GM23248 (cell line): ENCODE data around the gene KREMEN2. TPM values are rescaled to one million over a fixed set of nuclear protein-coding genes. Genes with fewer than 3 reads are reported as not detected.

Source experiments
- DNase-seq: peaks from one replicate; pipeline ENCODE4 v3.0.0-alpha.2; 2015
- H2AFZ ChIP-seq: fragments of 200-600 bp; sonication (generic); 2 replicates; pipeline ENCODE4 v1.6.1; 2016; ENCODE audit warnings: antibody characterized with exemption
- H3F3A ChIP-seq: fragments of 200-600 bp; sonication (generic); 2 replicates; pipeline ENCODE4 v1.6.1; 2016; ENCODE audit warnings: mild to moderate bottlenecking, antibody characterized with exemption, mixed run types; ENCODE audit not compliant: insufficient read depth
- H3K27ac ChIP-seq: fragments of 200-600 bp; sonication (generic); 2 replicates; pipeline ENCODE4 v1.5.1; 2016; ENCODE audit warnings: mild to moderate bottlenecking
- H3K27me3 ChIP-seq: fragments of 200-600 bp; sonication (generic); replicated peaks from 2 replicates; pipeline ENCODE4 v1.6.1; 2016; ENCODE audit warnings: mild to moderate bottlenecking; ENCODE audit not compliant: insufficient read depth
- H3K36me3 ChIP-seq: fragments of 200-600 bp; sonication (generic); 2 replicates; pipeline ENCODE4 v1.6.1; 2016; ENCODE audit warnings: low read depth, mild to moderate bottlenecking
- H3K4me1 ChIP-seq: fragments of 200-600 bp; sonication (generic); 2 replicates; pipeline ENCODE4 v1.6.1; 2016; ENCODE audit warnings: mild to moderate bottlenecking; ENCODE audit not compliant: insufficient read depth
- H3K4me2 ChIP-seq: fragments of 200-600 bp; sonication (generic); one replicate; pipeline ENCODE4 v1.6.1; 2016; ENCODE audit warnings: mild to moderate bottlenecking; ENCODE audit not compliant: unreplicated experiment
- H3K4me3 ChIP-seq: fragments of 200-600 bp; sonication (generic); 2 replicates; pipeline ENCODE4 v1.5.1; 2016; ENCODE audit warnings: mild to moderate bottlenecking
- H3K79me2 ChIP-seq: fragments of 200-600 bp; sonication (generic); 2 replicates; pipeline ENCODE4 v1.6.1; 2016; ENCODE audit warnings: mild to moderate bottlenecking; ENCODE audit not compliant: insufficient read depth
- H3K9ac ChIP-seq: fragments of 200-600 bp; sonication (generic); 2 replicates; pipeline ENCODE4 v1.6.1; 2016; ENCODE audit warnings: mild to moderate bottlenecking
- H3K9me2 ChIP-seq: fragments of 200-600 bp; sonication (generic); 2 replicates; pipeline ENCODE4 v1.6.1; 2016; ENCODE audit warnings: mixed run types, mild to moderate bottlenecking, moderate library complexity; ENCODE audit not compliant: insufficient read depth
- H3K9me3 ChIP-seq: fragments of 200-600 bp; sonication (generic); one replicate; pipeline ENCODE4 v1.6.1; 2017; ENCODE audit warnings: low read depth
- H4K20me1 ChIP-seq: fragments of 200-600 bp; sonication (generic); 2 replicates; pipeline ENCODE4 v1.6.0; 2016; ENCODE audit not compliant: insufficient read depth
- EZH2 ChIP-seq: fragments of 200-600 bp; sonication (generic); IDR thresholded peaks from 2 replicates; pipeline ENCODE4 v1.6.1; 2018; ENCODE audit warnings: antibody characterized with exemption, mild to moderate bottlenecking; ENCODE audit not compliant: insufficient read depth, poor library complexity, severe bottlenecking
- EZH2phosphoT487 ChIP-seq: fragments of 200-600 bp; sonication (generic); IDR thresholded peaks from 2 replicates; pipeline ENCODE4 v1.6.1; 2018; ENCODE audit warnings: antibody characterized with exemption, moderate library complexity, mild to moderate bottlenecking, low read depth; ENCODE audit not compliant: insufficient read depth
- WGBS, 2 experiments: methylation state at CpG; one replicate each; pipeline ENCODE4 v1.1.6; 2015 to 2017; ENCODE audit warnings: low lambda C conversion rate in 2 of 2, low coverage in 1 of 2; ENCODE audit errors: missing lambda C conversion rate in 2 of 2; 5-methylcytosine and 5-hydroxymethylcytosine counted together
- in situ Hi-C: fragments of 300-500 bp; cut with MboI; formaldehyde crosslinking; loops from 2 replicates; pipeline ENCODE4 v1.15.0; 2020
- polyA plus RNA-seq: library from polyadenylated mRNA; unstranded; fragments of >200 nt; fragmentation: Nextera tagmentation; extraction: Ambion mirVana; gene quantifications from 2 replicates; pipeline ENCODE4 v1.2.1, GENCODE V29; 2016
- total RNA-seq: library from RNA; depleted of rRNA; stranded (reverse); fragments of >200 nt; shearing (Covaris generic); gene quantifications from 2 replicates; pipeline ENCODE4 v1.2.3, GENCODE V29; 2014

KREMEN2 gene
- total and polyA plus RNA-seq, 2 experiments from 2014 or later: not detected

DNA sequence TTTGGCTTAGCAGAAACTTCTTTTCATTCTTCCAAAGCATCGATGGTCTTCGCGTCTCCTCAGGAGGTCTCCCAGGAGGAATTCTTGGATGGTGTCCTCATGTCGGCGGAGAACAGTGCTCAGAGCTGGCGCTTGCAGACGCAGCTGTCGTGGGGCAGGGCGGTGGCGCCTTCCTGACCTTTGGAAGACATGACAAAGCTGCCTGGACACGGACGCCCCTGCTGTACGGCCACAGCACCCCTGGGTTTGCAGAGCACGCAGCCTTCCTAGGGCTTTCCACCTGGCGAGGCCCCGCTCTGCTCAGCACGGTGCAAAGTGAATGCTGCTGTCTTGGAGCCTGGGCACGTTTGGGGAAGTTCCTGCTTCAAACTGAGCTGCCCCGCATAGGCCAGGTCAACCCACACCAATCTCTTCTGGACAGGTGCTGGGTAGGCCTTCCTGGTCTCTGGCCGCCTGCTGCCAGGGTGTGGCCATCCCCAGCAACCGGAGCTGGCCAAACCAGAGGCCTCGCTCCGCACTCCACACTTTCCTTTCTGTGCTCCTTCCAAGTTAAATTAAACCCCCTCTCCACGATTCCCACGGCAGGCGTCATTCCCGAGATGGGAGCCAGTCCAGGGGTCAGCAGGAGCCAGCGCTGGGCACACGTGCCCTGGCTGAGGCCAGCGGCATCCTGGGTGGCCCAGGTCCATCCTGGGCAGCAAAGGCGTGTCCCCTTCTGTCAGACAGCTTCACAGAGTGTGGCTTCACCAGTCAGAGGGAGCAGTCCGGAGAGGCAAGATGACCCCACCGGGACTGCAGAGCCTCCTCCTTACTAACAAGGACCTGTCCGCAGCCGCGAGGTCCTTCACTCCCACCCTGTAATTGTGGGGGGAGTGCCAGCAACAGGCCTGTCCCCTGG lies 15.0 kb upstream of the KREMEN2 start:
- no peak overlapping the region for H3K9ac ChIP-seq
- H3K27ac ChIP-seq: no peak overlapping the region
- 82 to 84% methylated on average over 29 to 36 of the region's 36 CpGs for WGBS, 2 experiments
- H3K9me2 ChIP-seq: no peaks in the 10 kb centered on the region
- H3K4me2 ChIP-seq: no peak overlapping the region
- H4K20me1 ChIP-seq: no peaks in the 10 kb centered on the region
- no peak overlapping the region for H3K4me3 ChIP-seq
- DNase-seq: no peak
- H3K27me3 ChIP-seq: peaks cover 7% of the 10 kb centered on the region
- in situ Hi-C loops: no loop called here
- 0 out of 2 replicates have a peak, but pooled peaks cover 7% of the 10 kb centered on the region for H3K36me3 ChIP-seq
- TF ChIP-seq EZH2phosphoT487: no peak
- TF ChIP-seq EZH2: no peak
- no peak overlapping the region for H2AFZ ChIP-seq
- H3F3A ChIP-seq: no peaks in the 10 kb centered on the region
- no peaks in the 10 kb centered on the region for H3K79me2 ChIP-seq
- H3K9me3 ChIP-seq: no peaks in the 10 kb centered on the region
- H3K4me1 ChIP-seq: no peaks in the 10 kb centered on the region

DNA sequence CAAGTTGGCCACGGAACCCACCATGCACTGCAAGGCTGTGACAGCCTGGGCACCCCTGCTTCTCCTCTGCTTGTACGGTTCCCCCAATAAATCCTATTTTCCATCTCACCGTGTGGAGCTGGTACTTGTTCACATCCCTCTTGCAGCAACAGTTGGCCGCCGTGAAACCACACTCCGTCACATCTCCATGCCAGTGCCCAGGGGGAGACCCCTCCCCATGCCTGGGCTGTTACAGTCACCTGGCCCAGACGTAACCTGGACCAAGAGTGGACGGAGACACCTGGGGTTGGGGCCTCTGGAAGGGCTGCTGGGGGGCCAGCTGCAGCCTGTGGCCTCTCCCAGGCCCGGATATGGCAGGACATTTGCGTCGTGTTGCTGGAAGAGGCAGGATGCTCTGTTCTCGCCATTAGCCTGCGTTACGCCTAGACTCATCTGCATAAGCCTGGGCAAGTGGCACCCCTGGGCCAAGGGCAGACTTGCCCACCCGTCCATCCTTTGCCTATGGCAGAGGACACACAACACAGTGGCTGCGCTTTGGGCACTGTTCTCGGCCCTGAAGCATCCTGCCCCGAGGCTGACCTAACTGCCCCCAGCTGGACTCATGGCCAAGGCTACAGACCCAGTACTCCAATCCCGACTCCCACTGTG lies 14.2 kb upstream of the KREMEN2 start:
- H3K4me1 ChIP-seq: no peaks in the 10 kb centered on the region
- H3F3A ChIP-seq: no peaks in the 10 kb centered on the region
- no peaks in the 10 kb centered on the region for H3K79me2 ChIP-seq
- no peaks in the 10 kb centered on the region for H3K9me3 ChIP-seq
- no peak for DNase-seq
- H3K9ac ChIP-seq: no peak overlapping the region
- in situ Hi-C loops: no loop called here
- H2AFZ ChIP-seq: no peak overlapping the region
- 86 to 87% methylated on average over 19 of the region's 19 CpGs for WGBS, 2 experiments
- no peak overlapping the region for H3K27ac ChIP-seq
- 0 out of 2 replicates have a peak, but pooled peaks cover 7% of the 10 kb centered on the region for H3K36me3 ChIP-seq
- TF ChIP-seq EZH2: no peak
- TF ChIP-seq EZH2phosphoT487: no peak
- H3K27me3 ChIP-seq: peaks cover 14% of the 10 kb centered on the region
- H3K4me2 ChIP-seq: no peak overlapping the region
- no peak overlapping the region for H3K4me3 ChIP-seq
- no peaks in the 10 kb centered on the region for H3K9me2 ChIP-seq
- H4K20me1 ChIP-seq: no peaks in the 10 kb centered on the region

DNA sequence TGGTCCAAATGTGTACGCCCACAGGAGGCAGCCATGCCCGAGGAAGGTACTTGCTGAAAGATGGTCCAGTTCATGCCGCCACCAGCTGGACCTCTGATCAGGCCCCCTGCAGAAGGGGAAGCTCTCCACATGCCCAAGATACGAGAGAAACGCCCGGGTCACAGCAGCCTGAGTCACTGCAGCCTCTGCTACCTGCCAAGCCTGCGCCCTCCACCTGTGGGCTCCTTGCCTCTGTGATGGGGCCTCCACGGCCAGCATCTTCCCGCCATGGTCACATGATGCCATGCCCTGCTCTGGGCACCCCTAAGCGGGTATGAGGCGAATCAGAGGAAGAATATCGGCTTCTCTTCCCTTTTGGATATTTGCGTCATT lies 13.7 kb upstream of the KREMEN2 start:
- no peaks in the 10 kb centered on the region for H3K79me2 ChIP-seq
- H3K27me3 ChIP-seq: peaks cover 14% of the 10 kb centered on the region
- H3K4me1 ChIP-seq: no peaks in the 10 kb centered on the region
- no peak overlapping the region for H3K27ac ChIP-seq
- H3K9ac ChIP-seq: no peak overlapping the region
- DNase-seq: no peak
- H3K9me3 ChIP-seq: no peaks in the 10 kb centered on the region
- 0 out of 2 replicates have a peak, but pooled peaks cover 7% of the 10 kb centered on the region for H3K36me3 ChIP-seq
- WGBS, 2 experiments: 79 to 85% methylated on average over 11 to 13 of the region's 13 CpGs
- no peak overlapping the region for H3K4me3 ChIP-seq
- H3F3A ChIP-seq: no peaks in the 10 kb centered on the region
- no peak overlapping the region for H2AFZ ChIP-seq
- H3K4me2 ChIP-seq: no peak overlapping the region
- in situ Hi-C loops: no loop called here
- TF ChIP-seq EZH2: no peak
- no peak for TF ChIP-seq EZH2phosphoT487
- no peaks in the 10 kb centered on the region for H4K20me1 ChIP-seq
- H3K9me2 ChIP-seq: no peaks in the 10 kb centered on the region

DNA sequence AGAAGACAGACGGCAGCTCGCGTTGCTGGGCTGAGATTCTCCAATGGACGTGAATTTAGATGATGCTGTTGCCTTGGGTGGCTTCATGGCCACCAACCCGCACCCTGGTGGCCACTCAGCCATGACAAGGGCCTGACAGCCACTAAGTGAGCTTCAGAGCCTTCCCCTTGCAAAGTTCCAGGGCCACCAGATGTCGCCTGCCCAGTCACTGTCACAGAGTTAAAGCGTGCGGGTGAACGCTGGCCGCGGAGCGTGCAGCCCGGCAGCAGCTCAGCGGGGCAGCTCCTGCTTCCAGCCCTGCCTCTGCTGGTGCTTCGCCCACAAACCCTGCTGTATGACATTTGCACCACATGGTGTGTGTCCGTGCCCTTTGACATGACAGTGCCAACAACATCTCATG lies 13.3 kb upstream of the KREMEN2 start:
- H3K79me2 ChIP-seq: no peaks in the 10 kb centered on the region
- 0 out of 2 replicates have a peak, but pooled peaks cover 7% of the 10 kb centered on the region for H3K36me3 ChIP-seq
- no peak overlapping the region for H3K9ac ChIP-seq
- no peaks in the 10 kb centered on the region for H3K9me3 ChIP-seq
- in situ Hi-C loops: no loop called here
- TF ChIP-seq EZH2 (no peak), EZH2phosphoT487 (no peak)
- no peak overlapping the region for H3K4me3 ChIP-seq
- no peaks in the 10 kb centered on the region for H3K4me1 ChIP-seq
- H3F3A ChIP-seq: no peaks in the 10 kb centered on the region
- peaks cover 14% of the 10 kb centered on the region for H3K27me3 ChIP-seq
- no peaks in the 10 kb centered on the region for H3K9me2 ChIP-seq
- no peak overlapping the region for H2AFZ ChIP-seq
- DNase-seq: no peak
- WGBS, 2 experiments: 83 to 89% methylated on average over 16 of the region's 16 CpGs
- no peaks in the 10 kb centered on the region for H4K20me1 ChIP-seq
- H3K27ac ChIP-seq: no peak overlapping the region
- no peak overlapping the region for H3K4me2 ChIP-seq
